Measurements from ENCODE around the gene TMEM132D.
"Not testable (repeated sequence)": the region's sequence is repeated elsewhere in the genome, so short reads cannot be mapped to it uniquely, and the experiment has no call there.

TMEM132D gene

DNA sequence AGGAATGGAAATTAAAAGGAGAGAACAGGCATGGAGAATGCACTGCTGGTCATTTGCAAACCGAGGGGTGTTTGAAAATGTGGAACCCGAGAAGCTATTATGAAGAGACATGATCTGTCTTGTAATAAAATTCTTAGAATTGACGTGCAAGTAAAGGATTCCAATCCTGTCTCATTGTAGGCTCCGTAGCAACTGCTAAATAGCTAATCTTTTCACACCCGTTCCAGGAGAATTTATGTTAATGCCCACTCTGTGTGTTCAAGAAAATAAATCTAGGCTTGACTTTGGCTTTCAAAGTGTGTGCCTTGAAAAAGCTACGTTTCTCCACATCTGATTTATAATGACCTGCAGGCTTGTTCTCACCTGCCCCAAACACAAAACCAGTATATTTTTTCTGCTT is 669.6 kb downstream of the TMEM132D start:
- no peak for DNase-seq (ENCODE audit: low spot score)

GRCh38 chr12:129231491-129231890 is 672.3 kb downstream of the TMEM132D start:
- DNase-seq (ENCODE audit: low spot score): no peak

DNA sequence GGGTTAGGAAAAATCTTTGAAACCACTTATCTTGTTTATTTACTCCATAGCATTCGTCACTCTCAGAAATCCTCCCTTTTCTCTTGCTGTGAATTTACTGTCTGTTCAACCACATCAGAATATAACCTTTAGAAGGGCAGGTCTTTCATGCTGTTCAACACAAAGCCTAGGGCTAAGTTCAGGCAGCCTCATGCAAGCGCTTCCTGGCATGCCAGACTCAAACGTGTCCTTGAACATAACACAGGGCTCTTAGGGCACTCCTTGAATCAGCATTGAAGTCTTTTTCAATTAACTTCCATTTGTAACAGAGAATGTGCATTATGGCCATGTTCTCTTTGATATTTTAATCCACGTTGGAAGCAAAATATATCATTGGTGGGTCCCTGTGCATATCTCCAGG is 672.8 kb downstream of the TMEM132D start:
- no peak for DNase-seq (ENCODE audit: low spot score)

DNA sequence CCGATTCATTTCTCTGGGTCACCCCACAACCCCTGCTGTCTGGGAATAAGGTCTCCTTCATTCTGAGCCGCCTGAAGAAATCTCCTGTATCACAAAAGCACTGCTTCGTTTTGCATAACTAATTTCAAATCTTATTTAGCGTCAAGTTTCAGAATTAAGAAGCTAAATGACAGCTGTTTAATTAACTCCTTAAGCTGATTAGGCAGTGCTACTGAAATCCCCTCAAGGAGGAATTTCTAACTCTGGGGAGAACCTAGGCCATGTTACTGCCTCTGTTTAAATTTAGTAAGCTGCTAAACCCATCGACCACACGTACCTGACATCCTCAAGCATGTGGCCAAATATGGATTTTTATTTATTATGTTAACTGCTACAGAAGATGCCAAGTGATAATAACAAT is 677.0 kb downstream of the TMEM132D start:
- no peak for DNase-seq (ENCODE audit: low spot score)

DNA sequence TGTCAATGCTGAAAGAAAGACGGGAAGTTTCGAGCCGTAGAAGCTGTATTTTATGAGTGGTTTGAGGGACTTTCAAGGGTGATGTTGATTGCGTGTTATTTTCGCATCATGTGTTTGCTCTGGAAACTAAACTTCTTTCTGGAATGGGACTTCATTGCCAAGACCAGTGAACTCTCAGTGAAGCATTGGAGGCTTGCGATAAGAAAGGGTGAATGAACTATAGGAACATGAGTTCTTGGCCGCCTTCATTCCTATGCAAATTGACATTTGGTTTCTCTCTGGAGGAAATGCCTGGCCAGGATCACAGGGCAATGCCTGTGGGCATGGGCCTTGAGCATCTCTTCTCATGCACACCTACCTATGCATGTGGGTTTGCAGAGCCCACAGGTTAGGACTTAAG is 677.8 kb downstream of the TMEM132D start:
- DNase-seq (ENCODE audit: low spot score): no peak

DNA sequence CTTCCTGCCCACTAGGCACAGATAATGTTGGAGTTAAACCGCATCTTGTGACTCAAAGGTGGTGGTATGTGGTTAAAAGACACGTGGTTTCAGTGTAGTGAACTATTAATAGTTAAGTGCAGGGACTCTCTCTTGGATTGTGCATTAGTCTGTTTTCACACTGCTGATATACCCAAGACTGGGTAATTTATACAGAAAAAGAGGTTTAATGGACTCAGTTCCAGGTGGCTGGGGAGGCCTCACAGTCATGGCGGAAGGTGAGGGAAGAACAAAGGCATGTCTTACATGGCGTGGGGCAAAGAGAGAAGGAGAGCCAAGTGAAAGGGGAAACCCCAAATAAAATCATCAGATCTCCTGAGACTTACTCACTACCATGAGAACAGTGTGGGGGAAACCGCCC is 688.3 kb downstream of the TMEM132D start:
- no peak for DNase-seq (ENCODE audit: low spot score)

GRCh38 chr12:129213551-129213950 is 690.3 kb downstream of the TMEM132D start:
- DNase-seq (ENCODE audit: low spot score): no peak

- DNase-seq (ENCODE audit: low spot score): no peak
Observed at GRCh38 chr12:129211862-129212630, 691.8 kb downstream of the TMEM132D start.

GRCh38 chr12:129208566-129208965 is 695.3 kb downstream of the TMEM132D start:
- no peak for DNase-seq (ENCODE audit: low spot score)

DNA sequence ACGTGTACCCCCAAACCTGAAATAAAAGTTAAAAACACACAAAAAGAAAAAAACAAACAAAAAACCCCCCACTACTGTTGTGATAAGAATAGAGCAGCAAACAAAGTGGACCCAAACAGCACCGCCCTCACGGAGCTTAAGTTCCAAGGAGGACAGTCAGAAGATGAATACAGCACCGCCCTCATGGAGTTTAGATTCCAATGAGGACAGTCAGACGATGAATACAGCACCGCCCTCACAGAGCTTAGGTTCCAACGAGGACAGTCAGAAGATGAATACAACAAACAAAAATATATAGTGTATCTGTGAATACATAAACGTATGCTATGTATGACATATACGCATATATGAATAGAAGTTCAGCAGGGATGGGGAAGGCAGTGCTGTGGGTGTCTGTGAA is 696.7 kb downstream of the TMEM132D start:
- DNase-seq (ENCODE audit: low spot score): no peak

DNA sequence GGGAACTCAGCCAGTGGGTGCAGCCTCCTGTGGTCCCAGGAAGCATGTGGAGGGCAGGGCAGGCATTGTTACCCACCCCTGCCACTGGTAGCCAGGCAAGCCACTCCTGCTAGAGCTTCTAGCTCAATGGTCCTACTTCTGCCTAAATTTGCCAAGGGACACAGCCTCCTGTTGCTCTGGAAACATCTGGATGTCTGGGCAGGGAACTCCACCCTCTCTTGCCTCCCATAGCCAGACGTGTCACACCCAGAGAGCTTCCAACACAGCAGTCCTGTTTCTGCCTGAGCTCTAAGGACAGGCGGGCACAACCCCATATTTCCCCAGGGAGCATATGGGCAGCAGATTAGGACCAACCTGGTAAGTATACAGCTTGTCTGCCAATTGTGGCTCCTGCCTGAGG is 700.4 kb downstream of the TMEM132D start:
- no peak for DNase-seq (ENCODE audit: low spot score)

- DNase-seq (ENCODE audit: low spot score): no peak
Observed at GRCh38 chr12:129202109-129202814, 701.6 kb downstream of the TMEM132D start.

DNA sequence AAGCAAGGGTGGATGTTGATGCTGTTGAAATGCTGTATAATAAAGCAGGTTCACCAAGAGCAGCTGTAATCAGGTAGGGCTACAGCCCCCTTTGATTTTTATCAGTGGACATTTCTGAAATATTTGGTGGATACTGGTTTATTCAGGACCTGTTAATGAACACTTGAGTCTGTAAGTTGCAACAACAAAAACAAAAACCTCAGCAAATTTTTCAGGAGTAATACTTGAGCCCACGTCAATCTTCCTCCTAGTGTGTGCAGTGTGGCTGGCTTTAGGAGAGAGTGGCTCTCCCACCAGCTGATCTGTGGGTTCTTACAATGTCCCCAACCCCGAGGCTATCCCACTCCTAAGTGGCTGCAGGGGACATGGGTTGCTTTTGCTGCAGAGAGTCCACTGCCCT is 702.8 kb downstream of the TMEM132D start:
- no peak for DNase-seq (ENCODE audit: low spot score)

GRCh38 chr12:129200576-129200975 is 703.2 kb downstream of the TMEM132D start:
- no peak for DNase-seq (ENCODE audit: low spot score)

- DNase-seq (ENCODE audit: low spot score): no peak
Observed at GRCh38 chr12:129196927-129197326, 706.9 kb downstream of the TMEM132D start.

DNA sequence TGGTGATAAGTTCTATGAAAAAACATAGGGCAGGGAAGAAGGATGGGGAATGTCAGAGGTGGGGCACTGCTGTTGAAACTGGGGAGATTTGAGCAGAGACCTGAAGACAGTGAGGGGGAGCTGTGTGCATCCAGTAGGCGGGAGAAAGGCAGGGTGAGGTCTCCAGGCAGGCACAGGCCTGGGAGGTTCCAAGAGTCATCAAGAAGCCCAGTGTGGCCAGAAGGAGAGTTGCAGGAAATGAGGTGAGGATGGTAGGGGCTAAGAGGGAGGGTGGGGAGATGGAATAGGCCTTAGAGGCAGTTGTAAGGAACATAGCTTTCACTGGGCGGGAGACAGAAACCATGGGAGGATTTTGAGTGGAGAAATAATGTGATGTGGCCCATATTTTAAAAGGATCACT is 708.7 kb downstream of the TMEM132D start:
- no peak for DNase-seq (ENCODE audit: low spot score)

DNA sequence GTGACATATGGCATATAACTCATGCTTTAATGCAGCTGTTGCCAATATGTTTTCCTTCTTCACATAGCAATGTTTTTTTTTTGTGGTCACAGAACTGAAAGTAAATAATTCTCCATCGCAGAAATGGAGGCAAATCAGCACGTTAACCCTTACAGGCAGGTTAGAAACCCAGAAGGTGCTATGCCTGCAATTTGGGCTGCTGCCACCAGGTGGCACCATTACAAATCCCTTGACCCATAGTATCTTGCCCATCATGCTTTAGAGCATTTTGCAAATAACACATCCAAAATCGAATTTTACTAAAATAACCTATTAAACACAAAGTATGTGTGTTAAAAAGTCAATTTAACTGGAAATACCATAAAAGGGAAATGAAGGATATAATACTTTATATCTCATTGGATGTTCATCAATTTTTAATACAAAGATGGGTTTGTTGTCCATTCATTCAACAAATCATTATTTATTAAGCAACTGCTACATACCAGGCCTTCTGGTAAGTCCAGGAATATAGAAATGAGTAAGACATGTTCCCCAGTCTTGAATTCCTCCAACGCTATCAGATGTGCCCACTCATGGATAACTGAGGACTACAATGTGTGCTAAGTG is 710.5 kb downstream of the TMEM132D start:
- DNase-seq (ENCODE audit: low spot score): peak; percentile 4

GRCh38 chr12:129190827-129191226 is 713.0 kb downstream of the TMEM132D start:
- no peak for DNase-seq (ENCODE audit: low spot score)

DNA sequence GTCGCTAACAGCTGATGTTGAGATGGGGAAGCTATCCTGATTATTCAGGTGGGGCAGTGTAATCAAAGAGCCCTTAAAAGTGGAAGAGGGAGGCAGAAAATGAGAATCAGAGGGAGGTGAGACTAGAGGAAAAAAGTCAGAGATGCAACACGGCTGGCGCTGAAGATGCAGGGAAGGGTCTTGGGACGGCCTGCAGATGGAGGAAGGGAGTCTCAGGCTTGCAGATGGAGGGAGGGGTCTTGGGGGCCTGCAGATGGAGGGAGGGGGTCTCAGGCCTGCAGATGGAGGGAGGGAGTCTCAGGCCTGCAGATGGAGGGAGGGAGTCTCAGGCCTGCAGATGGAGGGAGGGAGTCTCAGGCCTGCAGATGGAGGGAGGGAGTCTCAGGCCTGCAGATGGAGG is 713.9 kb downstream of the TMEM132D start:
- DNase-seq (ENCODE audit: low spot score): not testable (repeated sequence)

GRCh38 chr12:129186952-129187351 is 716.9 kb downstream of the TMEM132D start:
- no peak for DNase-seq (ENCODE audit: low spot score)

GRCh38 chr12:129185855-129186254 is 718.0 kb downstream of the TMEM132D start:
- no peak for DNase-seq (ENCODE audit: low spot score)

GRCh38 chr12:129184127-129184928 is 719.5 kb downstream of the TMEM132D start:
- no peak for DNase-seq (ENCODE audit: low spot score)

Measured in cerebellar cortex (tissue), 1 donor.